Measurements from ENCODE around the gene CD302.

DNA sequence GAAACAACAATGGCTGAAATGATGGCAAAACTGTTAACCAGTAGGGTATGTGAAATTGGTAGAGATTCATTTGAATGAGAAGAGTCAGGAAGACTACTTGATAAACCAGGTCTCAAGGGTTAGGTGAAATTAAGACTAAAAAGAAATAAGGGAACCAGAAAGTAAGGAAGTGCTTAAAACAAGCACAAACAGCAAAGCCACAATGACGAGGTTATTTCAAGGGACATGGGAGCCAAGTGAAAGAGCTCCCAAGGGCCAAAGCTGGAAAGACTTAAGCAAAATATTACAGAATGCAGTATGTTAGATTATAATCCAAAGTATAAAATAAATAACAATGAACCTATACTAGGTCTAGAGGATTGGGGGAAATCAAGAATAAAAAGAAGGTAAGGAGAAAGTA lies 19.3 kb upstream of the CD302 start:
- TF ChIP-seq POLR2A (IDR thresholded peaks at IDR 0.05): no peak
- no peak for TF ChIP-seq CTCF (IDR thresholded peaks at IDR 0.05)

All from body of pancreas (tissue), 4 donors.